GM12878 (cell line): ENCODE results near the gene ASMTL.

Experiments used
- CTCF ChIP-seq, 3 experiments: IDR thresholded peaks in 2 of 3; conservative IDR thresholded peaks in 1 of 3; 2 replicates each; pipeline ENCODE4 v1.5.1; 2011; ENCODE audit warnings: low read depth in 3 of 3, low read length in 3 of 3, mild to moderate bottlenecking in 3 of 3, control low read depth in 2 of 3, moderate library complexity in 2 of 3, inconsistent platforms in 1 of 3, mixed read lengths in 1 of 3; ENCODE audit not compliant: control insufficient read depth in 2 of 3, insufficient read depth in 1 of 3; ENCODE audit errors: extremely low read depth in 1 of 3
- E4F1 ChIP-seq: fragments of 450-650 bp; IDR thresholded peaks from 2 replicates; pipeline ENCODE4 v1.6.1; 2018; ENCODE audit warnings: borderline replicate concordance, mild to moderate bottlenecking; ENCODE audit not compliant: partially characterized antibody
- EED ChIP-seq: sonication (generic); IDR thresholded peaks from 2 replicates; pipeline ENCODE4 v1.6.1; 2016; ENCODE audit warnings: antibody characterized with exemption, low read depth
- HDAC2 ChIP-seq: fragments of 200-600 bp; sonication (generic); IDR thresholded peaks from 2 replicates; pipeline ENCODE4 v1.6.1; 2017
- LARP7 ChIP-seq: fragments of 450-650 bp; IDR thresholded peaks from 2 replicates; pipeline ENCODE4 v1.6.1; 2017; ENCODE audit warnings: mild to moderate bottlenecking
- PAX5 ChIP-seq: IDR thresholded peaks from 2 replicates; pipeline ENCODE4 v1.6.1; 2011; ENCODE audit warnings: low read depth, low read length, borderline replicate concordance
- RAD21 ChIP-seq: IDR thresholded peaks from 2 replicates; pipeline ENCODE4 v1.6.1; 2011; ENCODE audit warnings: mild to moderate bottlenecking, low read depth, low read length, moderate library complexity; ENCODE audit not compliant: insufficient read depth
- SMC3 ChIP-seq: IDR thresholded peaks from 2 replicates; pipeline ENCODE4 v1.6.1; 2011; ENCODE audit warnings: low read length, improper control_type of control experiment, borderline replicate concordance
- SUZ12 ChIP-seq: fragments of 200-600 bp; sonication (generic); IDR thresholded peaks from one replicate; pipeline ENCODE4 v1.6.1; 2018; ENCODE audit warnings: antibody characterized with exemption, mild to moderate bottlenecking; ENCODE audit not compliant: unreplicated experiment
- TAF1 ChIP-seq: IDR thresholded peaks from 2 replicates; pipeline ENCODE4 v1.6.1; 2011; ENCODE audit warnings: mild to moderate bottlenecking, low read depth, low read length, borderline replicate concordance
- TBL1XR1 ChIP-seq: IDR thresholded peaks from 2 replicates; pipeline ENCODE4 v1.6.1; 2012; ENCODE audit warnings: low read depth, low read length, improper control_type of control experiment

- TF ChIP-seq EED (no peak), HDAC2 (no peak), CTCF (IDR thresholded peaks at IDR 0.05 in 2 of 3, conservative IDR thresholded peaks at IDR 0.05 in 1 of 3; ENCODE audit: control insufficient read depth in 2 of 3, extremely low read depth in 1 of 3, insufficient read depth in 1 of 3, low read depth in 3 of 3, low read length in 3 of 3) (no peak), E4F1 (no peak), PAX5 (no peak), TAF1 (no peak), RAD21 (no peak), LARP7 (no peak), SMC3 (no peak), TBL1XR1 (no peak), SUZ12 (no peak)
Observed at GRCh38 chrX:1417921-1418771, 34.6 kb downstream of the ASMTL start.
